GM18502 (cell line): ENCODE data around the gene PPP1R1B.

ENCODE experiments used
- ATAC-seq: cut with Tn5 transposase; IDR thresholded peaks from one replicate; pipeline ENCODE4 v1.9.1; 2021; ENCODE audit warnings: mild to moderate bottlenecking; ENCODE audit not compliant: unreplicated experiment, poor library complexity

PPP1R1B gene

GRCh38 chr17:39599665-39600231, 27.0 kb upstream of the PPP1R1B start:
- ATAC-seq: no peak

GRCh38 chr17:39600288-39600996, 26.3 kb upstream of the PPP1R1B start:
- no peak for ATAC-seq

GRCh38 chr17:39600997-39601597, 25.7 kb upstream of the PPP1R1B start:
- ATAC-seq: no peak

- ATAC-seq: no peak
These were observed 24.8 kb upstream of the PPP1R1B start for GRCh38 chr17:39601758-39602532.

GRCh38 chr17:39602533-39603303, 24.0 kb upstream of the PPP1R1B start:
- no peak for ATAC-seq

GRCh38 chr17:39603304-39604016, 23.3 kb upstream of the PPP1R1B start:
- ATAC-seq: no peak

- ATAC-seq: no peak
These were observed 21.8 kb upstream of the PPP1R1B start for GRCh38 chr17:39604911-39605491.

- ATAC-seq: no peak
These were observed 21.0 kb upstream of the PPP1R1B start for GRCh38 chr17:39605492-39606433.

- no peak for ATAC-seq
These were observed 20.2 kb upstream of the PPP1R1B start for GRCh38 chr17:39606434-39607056.

- no peak for ATAC-seq
These were observed 19.5 kb upstream of the PPP1R1B start for GRCh38 chr17:39607057-39607850.

- no peak for ATAC-seq
These were observed 19.0 kb upstream of the PPP1R1B start, which contains the start of gene NEUROD2 for GRCh38 chr17:39607851-39608130. TSS of gene NEUROD2 (minus strand) at chr17:39607920. CDS start at chr17:39606599, 1,321 bp downstream.

GRCh38 chr17:39608142-39608981, 18.4 kb upstream of the PPP1R1B start:
- no peak for ATAC-seq

GRCh38 chr17:39609416-39610025, 17.2 kb upstream of the PPP1R1B start:
- ATAC-seq: no peak

GRCh38 chr17:39611401-39612112, 15.2 kb upstream of the PPP1R1B start:
- ATAC-seq: no peak

GRCh38 chr17:39612291-39612894, 14.4 kb upstream of the PPP1R1B start:
- ATAC-seq: no peak
